HUES6 (cell line): Measurements from ENCODE around the gene GPR132.

Experiments
- H3K27ac ChIP-seq: 2 replicates; pipeline ENCODE4 v1.7.0; 2013; ENCODE audit warnings: low read depth, mild to moderate bottlenecking, low read length, inconsistent platforms
- H3K27me3 ChIP-seq: 2 replicates; pipeline ENCODE4 v1.6.1; 2013; ENCODE audit warnings: low read length; ENCODE audit not compliant: control insufficient read depth, insufficient read depth
- H3K36me3 ChIP-seq: 2 replicates; pipeline ENCODE4 v1.6.1; 2013; ENCODE audit warnings: low read length; ENCODE audit not compliant: control insufficient read depth, insufficient read depth
- H3K4me1 ChIP-seq: 2 replicates; pipeline ENCODE4 v1.6.1; 2013; ENCODE audit warnings: low read length; ENCODE audit not compliant: control insufficient read depth, insufficient read depth
- H3K4me3 ChIP-seq: 2 replicates; pipeline ENCODE4 v1.5.1; 2013; ENCODE audit warnings: low read depth, low read length
- H3K9ac ChIP-seq: one replicate; pipeline ENCODE4 v1.6.1; 2013; ENCODE audit warnings: mild to moderate bottlenecking, low read length
- H3K9me3 ChIP-seq: 2 replicates; pipeline ENCODE4 v1.6.1; 2013; ENCODE audit warnings: low read depth, low read length; ENCODE audit not compliant: control insufficient read depth, insufficient read depth

The GPR132 gene

DNA sequence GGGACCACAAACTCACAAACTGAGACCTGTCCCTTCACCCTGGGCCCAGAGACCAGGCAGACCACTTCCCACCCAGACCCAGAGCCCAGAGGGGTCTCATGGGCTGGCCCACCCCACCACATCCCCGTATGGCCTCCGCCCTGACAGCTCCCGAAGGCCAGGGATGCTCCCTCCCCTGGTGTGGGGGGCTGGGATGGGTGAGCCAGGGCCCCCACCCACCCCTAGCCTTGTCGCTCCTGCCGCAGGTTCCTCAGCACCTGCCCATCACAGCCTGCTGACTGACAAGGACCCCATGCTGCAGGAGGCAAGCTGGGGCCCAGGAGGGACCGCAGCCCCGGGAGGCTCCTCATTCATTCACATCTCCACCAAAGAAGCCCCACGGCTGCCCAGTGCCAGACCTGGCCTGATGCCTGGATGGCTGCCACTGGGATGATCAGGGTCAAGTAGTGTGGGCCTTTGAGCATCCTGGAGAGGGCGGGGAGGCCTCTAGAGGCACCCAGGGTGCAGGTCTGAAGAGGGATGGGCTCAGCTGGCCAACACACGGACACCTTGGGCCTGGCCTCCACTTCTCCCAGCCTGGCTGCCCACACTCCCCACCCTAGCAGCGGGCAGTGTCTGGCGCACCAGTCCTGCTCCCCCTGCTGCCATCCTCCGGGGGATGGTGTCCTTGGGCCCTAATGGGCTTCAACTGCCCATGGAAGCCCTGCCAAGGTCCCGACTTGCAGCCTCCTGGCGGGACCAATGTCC is 24.7 kb upstream of the GPR132 start:
- H3K27ac ChIP-seq: no peak overlapping the region
- no peaks in the 10 kb centered on the region for H3K9me3 ChIP-seq
- H3K9ac ChIP-seq: no peak overlapping the region
- H3K4me3 ChIP-seq: no peak overlapping the region
- H3K36me3 ChIP-seq: no peaks in the 10 kb centered on the region
- peaks cover 40% of the 10 kb centered on the region for H3K4me1 ChIP-seq
- peaks cover 49% of the 10 kb centered on the region for H3K27me3 ChIP-seq

GRCh38 chr14:105088812-105089745 is 23.8 kb upstream of the GPR132 start:
- Histone ChIP-seq H3K4me1 (peaks cover 35% of the 10 kb centered on the region), H3K36me3 (no peaks in the 10 kb centered on the region), H3K27me3 (peaks cover 49% of the 10 kb centered on the region), H3K9me3 (no peaks in the 10 kb centered on the region), H3K27ac (no peak overlapping the region), H3K4me3 (no peak overlapping the region), H3K9ac (no peak overlapping the region)

- Histone ChIP-seq H3K9me3 (no peaks in the 10 kb centered on the region), H3K27me3 (peaks cover 52% of the 10 kb centered on the region), H3K4me1 (peaks cover 33% of the 10 kb centered on the region), H3K36me3 (no peaks in the 10 kb centered on the region), H3K4me3 (peak overlapping the region; percentile 77), H3K9ac (peak overlapping the region; percentile 64), H3K27ac (no peak overlapping the region)
These were observed 23.0 kb upstream of the GPR132 start for GRCh38 chr14:105087963-105088811.

DNA sequence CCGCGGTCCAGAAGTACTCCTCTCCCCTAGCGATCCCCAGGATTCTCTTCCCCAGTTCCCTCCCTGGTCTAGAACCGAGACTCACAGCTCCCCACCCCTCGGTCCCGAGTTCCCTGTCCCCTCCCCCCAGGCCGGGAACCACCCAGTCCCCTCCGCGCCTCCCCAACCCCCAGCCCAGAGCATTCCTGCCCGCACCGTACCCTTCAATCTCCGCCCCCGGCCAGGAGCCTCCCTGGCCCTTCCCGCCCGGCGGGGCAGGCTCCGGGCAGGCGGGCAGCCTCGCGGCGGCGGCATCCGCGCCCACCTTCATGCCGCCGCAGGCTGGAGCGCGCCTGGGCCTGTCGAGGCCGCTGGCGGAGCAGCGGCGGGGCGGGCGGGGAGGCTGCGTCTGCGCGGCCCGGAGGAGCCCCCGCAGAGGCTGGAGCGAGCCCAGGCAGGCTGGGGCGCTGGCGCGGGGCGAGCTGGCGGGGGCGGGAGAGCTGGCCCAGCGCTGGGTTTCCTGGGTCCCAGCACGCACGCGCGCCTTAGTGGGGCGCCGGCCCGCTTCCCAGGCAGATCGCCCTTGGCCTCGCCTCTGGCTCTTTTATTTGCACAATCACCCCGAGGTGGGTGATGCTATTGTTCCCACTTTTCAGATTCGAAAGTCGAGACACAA is 22.2 kb upstream of the GPR132 start:
- no peaks in the 10 kb centered on the region for H3K9me3 ChIP-seq
- peak overlapping the region; percentile 77 for H3K4me3 ChIP-seq
- H3K27me3 ChIP-seq: peaks cover 47% of the 10 kb centered on the region
- H3K9ac ChIP-seq: peak overlapping the region; percentile 74
- H3K4me1 ChIP-seq: peaks cover 28% of the 10 kb centered on the region
- no peak overlapping the region for H3K27ac ChIP-seq
- H3K36me3 ChIP-seq: no peaks in the 10 kb centered on the region

DNA sequence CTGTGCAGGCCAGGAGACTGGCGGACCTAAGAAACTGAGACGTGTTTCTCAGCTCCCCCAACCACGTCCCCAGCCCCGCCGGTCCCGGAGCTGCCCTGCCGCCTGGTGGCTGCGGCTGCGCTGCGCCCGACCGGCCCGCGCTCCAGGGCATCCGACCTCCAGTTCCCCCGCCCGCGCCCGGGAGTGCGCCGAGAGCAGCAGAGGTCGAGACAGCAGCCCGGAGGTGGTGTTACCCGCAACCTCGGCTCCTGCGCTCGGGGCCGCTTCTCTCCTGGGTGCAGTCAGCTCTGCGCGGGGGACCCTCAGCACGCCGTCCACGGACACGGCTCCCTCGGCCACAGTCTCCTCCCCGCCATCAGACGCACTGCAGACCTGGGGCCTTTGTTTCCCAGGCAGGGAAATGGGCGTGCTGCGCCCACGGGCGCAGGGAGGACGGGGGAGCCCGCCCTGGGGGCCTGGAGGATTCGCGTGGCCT is 21.6 kb upstream of the GPR132 start:
- Histone ChIP-seq H3K36me3 (no peaks in the 10 kb centered on the region), H3K4me3 (peak overlapping the region; percentile 77), H3K4me1 (peaks cover 22% of the 10 kb centered on the region), H3K9me3 (no peaks in the 10 kb centered on the region), H3K9ac (peak overlapping the region; percentile 74), H3K27me3 (peaks cover 47% of the 10 kb centered on the region), H3K27ac (no peak overlapping the region)

- Histone ChIP-seq H3K9me3 (no peaks in the 10 kb centered on the region), H3K36me3 (no peaks in the 10 kb centered on the region), H3K4me1 (peaks cover 15% of the 10 kb centered on the region), H3K27me3 (peaks cover 47% of the 10 kb centered on the region), H3K27ac (no peak overlapping the region), H3K4me3 (no peak overlapping the region), H3K9ac (no peak overlapping the region)
These were observed 20.5 kb upstream of the GPR132 start for GRCh38 chr14:105085766-105086165.

DNA sequence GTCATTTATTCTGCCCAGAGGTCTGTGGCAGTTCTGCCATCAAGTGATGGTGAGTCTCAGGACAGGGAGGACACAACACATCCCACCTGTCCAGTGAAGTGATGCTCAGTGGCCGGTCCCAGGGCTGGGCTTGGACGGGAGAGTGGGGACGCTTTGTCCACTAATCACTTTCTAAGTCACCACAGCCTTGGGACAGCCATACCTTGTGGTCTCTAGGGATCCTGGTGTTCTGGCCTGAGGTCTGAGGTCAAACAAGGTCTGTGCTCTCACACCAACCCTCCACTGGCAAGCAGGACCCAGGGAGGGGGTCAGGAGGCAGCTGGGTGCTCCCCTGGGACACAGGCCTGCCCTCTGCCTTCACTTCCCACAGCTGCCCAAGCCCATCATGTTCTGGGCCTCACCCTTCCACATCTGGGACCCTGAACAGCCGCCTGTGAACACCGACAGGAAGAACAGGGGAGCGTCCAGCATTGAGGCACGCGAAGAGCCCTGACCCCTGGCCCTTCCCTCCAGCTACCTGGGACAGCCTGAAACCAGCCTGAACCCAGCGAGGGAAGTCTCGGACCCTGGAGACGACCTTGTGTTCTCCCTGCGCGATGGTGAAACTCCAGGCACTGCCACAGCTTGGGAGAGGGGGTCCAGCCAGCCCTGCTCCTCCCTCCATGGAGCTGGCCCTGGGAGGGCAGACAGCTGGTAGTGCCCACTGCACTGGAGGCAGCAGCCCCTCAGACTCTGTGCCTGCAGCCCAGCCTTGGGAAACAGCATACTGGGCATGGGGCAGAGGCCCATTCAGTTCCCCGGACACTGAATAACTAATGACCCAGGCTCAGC is 19.7 kb upstream of the GPR132 start:
- Histone ChIP-seq H3K27ac (no peak overlapping the region), H3K36me3 (no peaks in the 10 kb centered on the region), H3K9ac (no peak overlapping the region), H3K4me3 (no peak overlapping the region), H3K4me1 (peaks cover 12% of the 10 kb centered on the region), H3K27me3 (peaks cover 47% of the 10 kb centered on the region), H3K9me3 (peaks cover 6% of the 10 kb centered on the region)

DNA sequence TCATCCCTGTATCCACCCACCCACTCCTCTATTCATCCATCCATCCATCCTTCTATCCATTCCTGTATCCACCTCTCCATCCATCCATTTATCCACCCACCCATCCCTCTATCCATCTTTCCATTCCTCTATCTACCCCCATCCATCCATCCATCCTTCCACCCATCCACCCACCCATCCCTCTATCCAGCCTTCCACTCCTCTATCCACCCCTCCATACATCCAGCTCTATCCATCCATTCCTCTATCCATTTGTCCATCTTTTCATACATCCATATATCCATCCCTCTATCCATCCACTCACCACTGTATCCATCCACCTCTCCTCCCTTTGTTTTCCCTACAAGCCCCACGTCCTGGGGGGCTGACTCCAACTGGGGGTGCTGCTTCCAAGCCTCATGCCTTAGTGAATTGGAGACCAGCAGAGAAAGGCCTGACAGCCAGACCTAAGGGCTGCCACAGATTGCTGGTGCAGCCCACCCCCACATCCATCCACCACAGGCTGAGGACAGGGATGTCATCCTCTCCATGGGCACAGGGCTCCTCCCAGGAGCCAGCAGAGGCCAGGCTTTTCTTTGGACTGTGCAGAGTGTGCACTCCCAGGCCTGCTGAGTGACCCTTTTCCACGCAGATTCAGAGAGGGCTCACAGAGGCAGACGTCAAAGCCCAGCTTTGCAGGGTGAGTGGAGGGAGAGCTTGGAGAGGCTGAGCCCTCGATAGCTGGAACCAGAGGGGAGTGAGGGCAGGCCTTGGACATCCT is 18.9 kb upstream of the GPR132 start:
- H3K27me3 ChIP-seq: peaks cover 45% of the 10 kb centered on the region
- peaks cover 8% of the 10 kb centered on the region for H3K9me3 ChIP-seq
- H3K27ac ChIP-seq: no peak overlapping the region
- no peak overlapping the region for H3K9ac ChIP-seq
- no peaks in the 10 kb centered on the region for H3K36me3 ChIP-seq
- peaks cover 12% of the 10 kb centered on the region for H3K4me1 ChIP-seq
- H3K4me3 ChIP-seq: no peak overlapping the region

DNA sequence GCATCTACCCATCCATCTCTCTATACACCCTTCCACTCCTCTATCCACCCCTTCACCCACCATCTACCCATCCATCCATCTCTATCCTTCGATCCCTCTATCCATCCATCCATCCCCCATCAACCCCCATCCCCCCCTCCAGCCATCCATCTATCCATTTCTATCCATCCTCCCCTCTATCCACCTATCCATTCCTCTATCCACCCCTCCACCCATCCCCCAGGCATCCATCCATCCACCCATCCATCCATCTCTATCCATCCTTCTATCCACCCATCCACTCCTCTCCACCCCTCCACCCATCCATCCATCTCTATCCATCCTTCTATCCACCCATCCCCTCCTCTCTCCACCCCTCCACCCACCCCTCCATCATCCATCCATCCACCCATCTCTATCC is 17.5 kb upstream of the GPR132 start:
- Histone ChIP-seq H3K27me3 (peaks cover 31% of the 10 kb centered on the region), H3K9me3 (peaks cover 8% of the 10 kb centered on the region), H3K4me3 (no peak overlapping the region), H3K9ac (no peak overlapping the region), H3K4me1 (peaks cover under 1% of the 10 kb centered on the region; the same call in 1 of the 2 replicates), H3K36me3 (no peaks in the 10 kb centered on the region), H3K27ac (no peak overlapping the region)
